C4-2B (cell line): Measurements from ENCODE around the gene SCGN.

ENCODE experiments used
- CTCF ChIP-seq: fragments of 450-650 bp; conservative IDR thresholded peaks from 2 replicates; pipeline ENCODE4 v1.5.1; 2017; ENCODE audit warnings: mild to moderate bottlenecking
- ZFX ChIP-seq: fragments of 450-650 bp; IDR thresholded peaks from 2 replicates; pipeline ENCODE4 v1.6.1; 2017

GRCh38 chr6:25627001-25627400 lies 25.0 kb upstream of the SCGN start:
- TF ChIP-seq CTCF (no peak), ZFX (no peak)
